Bronchial smooth muscle cell (primary cell): Measurements from ENCODE around the gene ZNF415. TPM values are rescaled to one million over a fixed set of nuclear protein-coding genes. Genes with fewer than 3 reads are reported as not detected.

Experiments used
- total RNA-seq: library from RNA; depleted of rRNA; stranded (reverse); fragments of >200 nt; gene quantifications from 2 replicates; pipeline ENCODE4 v1.2.1, GENCODE V29; 2014

Gene ZNF415
- total RNA-seq, result 12.1 and 14.8 TPM in 2 replicates

DNA sequence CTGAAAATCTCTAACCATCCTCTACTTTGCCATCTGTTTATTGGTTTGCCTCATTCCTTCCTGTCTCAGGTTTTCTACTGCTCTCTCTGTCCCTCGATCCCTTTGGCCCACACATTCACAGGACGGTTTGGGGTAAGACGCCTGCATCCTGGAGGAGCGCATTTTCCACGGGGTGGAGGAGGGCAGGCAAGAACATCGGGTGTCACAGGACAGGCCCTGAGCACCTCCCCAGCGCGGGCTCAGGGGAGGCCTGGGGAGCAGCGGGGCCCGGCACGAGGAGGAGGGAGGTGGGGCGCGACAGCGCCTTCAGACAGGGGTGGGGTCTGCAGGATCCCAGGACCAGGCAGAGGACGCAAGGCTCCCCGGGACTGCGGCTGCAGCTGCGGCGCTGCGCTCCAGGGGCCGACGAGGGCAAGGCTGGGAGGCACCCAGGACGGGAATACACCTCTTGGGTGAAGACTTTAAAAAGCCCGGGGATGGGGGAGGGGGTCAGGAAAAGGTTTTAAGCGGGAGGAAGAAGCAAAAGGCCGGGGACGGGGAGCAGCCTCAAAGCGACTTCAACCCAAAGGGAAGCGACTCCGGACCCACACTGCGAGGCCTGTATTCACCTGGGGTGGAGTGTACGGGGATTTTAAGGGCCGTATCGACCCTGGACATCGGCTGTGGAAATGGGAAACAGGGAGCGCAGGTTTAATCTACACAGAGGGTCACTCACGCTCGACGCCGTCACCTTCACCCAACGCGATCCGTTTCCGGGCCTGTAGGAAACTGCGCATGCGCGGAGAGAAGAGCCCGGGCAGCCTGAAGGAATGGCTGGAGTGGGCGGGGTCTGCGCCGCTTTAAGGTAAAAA is at the start of gene ZNF415:
ZNF415 (minus strand) TSS at position 770 of the 851 bp plus-strand sequence. CDS start 10,234 bp downstream, outside the sequence.

DNA sequence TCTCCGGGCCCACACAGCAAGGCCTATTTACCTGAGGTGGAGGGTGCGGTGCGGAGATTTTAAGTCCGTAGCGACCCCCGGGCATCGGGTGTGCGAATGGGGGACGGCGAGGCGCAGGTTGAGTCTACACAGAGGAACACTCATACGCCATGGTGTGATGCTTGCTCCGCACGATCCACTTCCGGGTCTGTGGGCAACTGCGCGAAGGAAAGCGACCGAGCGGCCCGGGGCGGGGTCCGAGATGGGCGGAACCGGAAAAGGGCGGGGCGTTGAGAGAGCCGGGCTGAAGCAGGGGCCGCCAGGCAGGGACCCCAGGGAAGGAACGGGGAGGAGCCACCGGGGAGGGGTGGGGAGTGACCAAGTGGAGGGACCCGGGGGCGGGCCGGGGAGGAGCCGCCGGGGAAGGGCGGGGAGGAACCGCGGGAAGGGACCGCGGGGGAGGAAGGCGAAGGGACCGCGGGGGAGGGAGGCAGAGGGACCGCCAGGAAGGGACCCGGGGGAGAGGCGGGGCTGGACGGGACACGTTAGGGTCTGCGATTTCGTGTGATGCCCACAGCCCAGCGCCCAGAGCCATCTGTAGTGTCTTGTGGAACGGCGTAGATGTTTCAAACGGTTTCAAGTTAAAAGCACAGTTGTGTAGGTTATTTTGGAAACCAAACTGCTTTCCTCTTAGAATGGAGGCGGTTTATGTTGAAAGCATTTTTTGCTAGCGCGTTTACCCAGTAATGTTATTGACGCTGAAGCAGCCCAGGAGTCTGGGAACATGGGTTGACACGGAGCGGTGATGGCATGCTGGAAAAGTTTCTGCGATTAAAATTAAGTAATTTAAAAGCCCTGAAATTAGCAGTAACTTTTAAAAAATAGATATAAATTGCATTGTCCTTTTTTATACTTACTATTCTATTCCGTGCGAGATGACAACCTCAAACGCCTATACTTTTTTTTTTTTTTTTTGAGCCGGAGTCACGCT is 29.2 kb downstream of the ZNF415 start, which contains the start of gene ZNF160:
ZNF160 (minus strand) TSS at position 189 of the 970 bp plus-strand sequence. CDS start 17,146 bp downstream, outside the sequence.

Other genes starting within 250 kb of the ZNF415 start
- 8.0 and 8.4 TPM in 2 replicates for gene ZNF320, start 235.3 kb downstream of the ZNF415 start, total RNA-seq
- 2.5 and 3.5 TPM in 2 replicates for gene ZNF888, start 209.5 kb downstream of the ZNF415 start, total RNA-seq
- 8.6 and 9.1 TPM in 2 replicates for gene ZNF816, start 170.0 kb downstream of the ZNF415 start, total RNA-seq
- gene ERVV-1, start 119.0 kb downstream of the ZNF415 start, total RNA-seq, result not detected in 2 replicates
- not detected in 2 replicates for gene ERVV-2, start 88.2 kb downstream of the ZNF415 start, total RNA-seq
- gene ZNF160, start 29.5 kb downstream of the ZNF415 start, total RNA-seq, result 21.3 and 22.7 TPM in 2 replicates
- 6.9 and 8.8 TPM in 2 replicates for gene ZNF347, start 26.1 kb upstream of the ZNF415 start, total RNA-seq
- gene ZNF665, start 60.4 kb upstream of the ZNF415 start, total RNA-seq, result 5.4 and 5.9 TPM in 2 replicates
- 15.0 and 17.3 TPM in 2 replicates for gene ZNF677, start 122.0 kb upstream of the ZNF415 start, total RNA-seq
- not detected in 2 replicates for gene VN1R2, start 125.4 kb upstream of the ZNF415 start, total RNA-seq
- gene VN1R4, start 134.8 kb upstream of the ZNF415 start, total RNA-seq, result not detected in 2 replicates
- 6.8 and 7.1 TPM in 2 replicates for gene ZNF845, start 200.8 kb upstream of the ZNF415 start, total RNA-seq
- gene ZNF525, start 232.8 kb upstream of the ZNF415 start, total RNA-seq, result 6.3 and 6.5 TPM in 2 replicates